Fibroblast of skin of left quadriceps (primary cell): ENCODE data around the gene RPS16.

Experiments
- DNase-seq, 2 experiments: peaks; one replicate each; pipeline ENCODE4 v3.0.0-alpha.2; 2013; ENCODE audit warnings: low read depth in 2 of 2

Gene RPS16

DNA sequence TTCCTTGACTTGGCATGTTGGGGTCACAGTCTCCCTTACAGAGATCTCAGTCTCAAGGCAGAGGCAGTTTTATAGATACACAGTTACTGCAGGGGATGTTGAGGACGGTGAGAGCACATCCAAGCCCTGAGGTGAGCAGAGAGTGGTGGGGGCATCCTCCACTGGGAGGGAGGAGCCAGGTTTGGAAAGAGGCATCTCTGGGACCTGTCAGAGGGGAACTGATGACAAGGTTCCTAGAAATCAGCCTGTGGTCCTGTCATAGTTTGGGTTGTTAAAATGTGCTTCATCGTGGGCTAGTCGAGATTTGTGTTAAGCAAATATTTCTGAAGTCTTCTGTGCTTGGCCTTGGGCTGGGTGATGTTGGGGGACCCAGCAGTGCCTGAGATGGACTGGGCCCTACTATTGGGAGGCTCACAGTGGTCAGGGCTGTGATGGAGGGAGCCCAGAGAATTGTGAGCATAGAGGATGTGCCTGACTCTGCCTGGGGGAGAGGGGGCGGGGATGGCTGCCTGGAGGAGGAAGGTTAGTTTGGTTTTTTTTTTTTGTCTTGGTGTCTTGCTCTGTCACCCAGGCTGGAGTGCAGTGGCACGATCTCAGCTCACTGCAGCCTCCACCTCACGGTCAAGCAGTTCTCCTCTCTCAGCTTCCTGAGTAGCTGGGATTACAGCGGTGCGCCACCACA lies 13.5 kb upstream of the RPS16 start:
- DNase-seq: no peak

DNA sequence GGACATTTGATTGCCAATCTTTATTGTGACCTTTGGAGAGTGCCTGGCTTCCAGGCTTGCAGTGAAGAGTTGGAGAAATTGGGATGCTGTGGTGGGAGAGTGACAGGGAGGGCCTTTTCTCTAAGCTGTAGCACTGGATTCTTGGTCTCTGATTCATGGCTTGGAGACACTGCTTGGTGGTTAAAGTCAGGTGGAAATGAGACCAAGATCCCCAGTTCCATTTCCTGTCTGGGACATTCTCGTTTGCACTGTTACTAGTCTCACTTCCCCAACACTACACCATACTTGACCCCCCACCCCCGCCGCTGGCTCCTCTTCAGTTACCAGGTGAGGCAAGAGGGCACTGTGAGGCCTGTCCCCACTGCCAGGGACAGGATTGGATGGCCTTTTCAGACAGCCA lies 12.5 kb upstream of the RPS16 start:
- DNase-seq: no peak

DNA sequence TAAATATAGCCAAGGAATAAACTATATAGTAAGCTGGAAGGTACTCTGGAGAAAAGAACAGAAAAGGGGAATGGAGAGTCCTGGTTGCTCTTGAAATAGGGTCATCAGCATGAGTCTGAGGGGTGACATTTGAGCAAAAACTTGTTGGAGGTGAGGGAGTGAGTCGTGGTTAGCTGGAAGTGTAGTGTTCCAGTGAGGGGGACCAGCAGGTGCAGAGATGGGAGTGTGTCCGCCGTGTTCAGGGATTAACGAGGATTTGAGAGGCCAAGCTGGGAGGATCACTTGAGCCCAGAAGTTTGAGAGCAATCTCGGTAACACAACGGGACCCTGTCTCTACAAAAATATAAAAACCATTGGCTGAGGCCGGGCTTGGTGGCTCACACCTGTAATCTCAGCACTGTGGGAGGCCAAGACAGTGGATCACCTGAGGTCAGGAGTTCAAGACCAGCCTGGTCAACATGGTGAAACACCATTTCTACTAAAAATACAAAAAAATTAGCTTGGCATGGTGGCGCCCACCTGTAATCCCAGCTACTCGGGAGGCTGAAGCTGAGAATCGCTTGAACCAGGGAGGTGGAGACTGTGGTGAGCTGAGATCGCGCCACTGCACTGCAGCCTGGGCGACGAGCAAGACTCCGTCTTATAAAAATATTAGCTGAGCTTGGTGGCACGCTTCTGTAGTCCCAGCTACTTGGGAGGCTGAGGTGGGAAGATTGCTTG lies 10.8 kb upstream of the RPS16 start:
- DNase-seq: no peak

DNA sequence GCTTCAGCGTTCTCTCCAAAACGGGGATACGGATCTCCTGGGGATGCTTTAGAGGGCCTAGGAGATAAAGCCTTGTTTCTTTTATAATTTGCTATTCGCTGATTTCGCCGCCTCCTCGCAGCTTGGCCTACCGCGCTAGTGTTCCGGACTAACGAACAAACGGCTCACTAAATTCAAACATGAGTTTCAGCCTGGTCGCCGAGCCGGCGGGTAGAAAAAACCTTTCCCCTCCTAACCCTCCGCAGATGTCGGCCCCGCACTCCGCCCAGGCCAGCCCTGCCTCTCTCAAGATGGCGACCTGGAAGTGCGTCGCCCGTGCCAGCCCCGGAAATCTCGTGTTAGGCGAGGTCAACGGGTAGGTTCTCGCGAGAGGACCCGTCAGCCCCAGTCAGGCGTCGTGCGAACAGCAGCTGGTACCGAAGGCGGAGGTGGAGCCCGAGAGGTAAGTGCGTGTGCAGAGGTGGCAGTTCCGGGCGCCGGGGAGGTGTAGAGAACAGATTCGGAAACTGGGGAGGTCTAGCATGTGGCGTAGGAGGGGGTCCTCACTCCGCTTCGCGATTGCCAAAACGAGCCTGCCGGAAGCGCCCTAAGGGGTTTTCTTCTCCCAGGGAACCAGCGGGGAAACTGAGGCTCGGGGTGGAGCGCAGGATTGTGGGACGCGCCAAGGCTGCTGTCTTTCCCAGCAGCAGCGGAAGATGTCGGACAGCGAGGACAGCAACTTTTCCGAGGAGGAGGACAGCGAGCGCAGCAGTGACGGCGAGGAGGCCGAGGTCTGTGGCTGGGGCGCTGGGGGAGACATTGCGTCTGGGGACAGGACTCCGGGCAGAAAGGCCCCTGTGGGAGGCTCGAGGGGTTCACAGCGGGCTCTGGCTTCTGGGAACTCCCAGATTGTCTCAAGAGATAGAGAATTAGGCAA lies 9.7 kb upstream of the RPS16 start, which contains the start of gene SUPT5H:
Gene SUPT5H (plus strand): TSS at position 387 of the 916 bp plus-strand sequence. CDS start 309 bp downstream, at position 696.
- peak; percentile 93 for DNase-seq

DNA sequence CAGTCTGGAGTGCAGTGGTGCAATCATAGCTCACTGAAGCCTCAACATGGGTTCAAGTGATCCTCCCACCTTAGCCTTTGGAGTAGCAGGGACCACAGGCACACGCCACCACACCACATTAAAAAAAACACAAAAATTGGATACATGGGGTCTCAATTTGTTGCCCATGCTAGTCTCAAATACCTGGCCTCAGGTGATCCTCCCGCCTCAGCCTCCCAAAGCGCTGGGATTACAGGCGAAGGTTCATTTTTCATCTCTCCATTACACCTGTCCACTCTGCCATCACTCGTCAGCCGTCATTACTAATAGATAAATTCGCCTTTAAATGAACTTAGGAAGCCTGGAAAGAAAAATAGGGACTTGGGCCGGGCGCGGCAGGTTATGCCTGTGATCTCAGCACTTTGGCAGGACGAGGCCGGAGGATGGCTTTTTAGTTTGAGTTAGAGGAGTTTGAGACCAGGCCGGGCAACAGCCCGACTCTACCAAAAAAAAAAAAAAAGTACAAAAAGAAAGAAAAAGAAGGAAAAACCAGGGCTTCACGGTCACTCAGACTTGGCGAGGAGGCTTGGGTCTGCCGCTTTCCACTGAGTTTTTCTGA lies 8.9 kb upstream of the RPS16 start:
- no peak for DNase-seq

DNA sequence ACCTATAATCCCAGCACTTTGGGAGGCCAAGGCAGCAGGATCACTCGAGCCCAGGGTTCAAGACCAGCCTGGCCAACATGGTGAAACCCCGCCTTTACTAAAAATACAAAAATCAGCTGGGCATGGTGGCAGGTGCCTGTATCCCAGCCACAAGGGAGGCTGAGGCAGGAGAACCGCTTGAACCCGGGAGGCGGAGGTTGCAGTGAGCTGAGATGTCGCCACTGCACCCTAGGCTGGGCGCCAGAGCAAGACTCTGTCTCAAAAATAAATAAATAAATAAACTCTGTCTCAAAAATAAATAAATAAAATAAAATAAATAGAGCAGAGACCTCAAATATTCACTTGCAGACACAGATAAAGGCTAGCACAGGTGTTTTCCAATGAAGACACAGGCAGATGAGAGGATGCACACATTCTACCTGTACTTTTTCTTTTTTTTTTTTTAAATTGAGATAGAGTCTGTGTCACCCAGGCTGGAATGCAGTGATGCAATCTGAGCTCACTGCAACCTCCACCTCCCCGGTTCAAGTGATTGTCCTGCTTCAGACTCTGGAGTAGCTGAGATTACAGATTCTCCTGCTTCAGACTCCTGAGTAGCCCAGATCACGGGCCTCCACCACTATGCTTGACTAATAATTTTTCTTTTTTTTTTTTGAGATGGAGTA lies 2.7 kb upstream of the RPS16 start:
- DNase-seq: no peak

DNA sequence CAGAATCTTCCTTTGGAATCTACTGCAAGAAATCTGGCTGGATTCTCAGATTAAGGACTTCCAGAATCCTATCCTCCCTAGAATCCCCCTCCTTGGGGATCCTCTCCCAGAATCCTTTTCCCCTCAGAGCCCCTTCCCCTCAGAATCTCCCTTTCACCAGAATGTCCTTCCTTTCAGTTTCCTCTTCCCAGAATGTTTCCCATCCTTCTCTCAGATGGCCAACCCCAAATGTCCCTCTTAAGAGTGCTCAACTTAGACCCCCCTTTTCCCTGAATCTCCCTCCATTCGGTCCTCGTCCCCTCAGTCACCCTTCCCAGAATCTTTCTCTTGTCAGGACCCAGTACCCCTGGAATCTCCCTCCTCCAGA lies 584 bp upstream of the RPS16 start:
- DNase-seq: no peak

DNA sequence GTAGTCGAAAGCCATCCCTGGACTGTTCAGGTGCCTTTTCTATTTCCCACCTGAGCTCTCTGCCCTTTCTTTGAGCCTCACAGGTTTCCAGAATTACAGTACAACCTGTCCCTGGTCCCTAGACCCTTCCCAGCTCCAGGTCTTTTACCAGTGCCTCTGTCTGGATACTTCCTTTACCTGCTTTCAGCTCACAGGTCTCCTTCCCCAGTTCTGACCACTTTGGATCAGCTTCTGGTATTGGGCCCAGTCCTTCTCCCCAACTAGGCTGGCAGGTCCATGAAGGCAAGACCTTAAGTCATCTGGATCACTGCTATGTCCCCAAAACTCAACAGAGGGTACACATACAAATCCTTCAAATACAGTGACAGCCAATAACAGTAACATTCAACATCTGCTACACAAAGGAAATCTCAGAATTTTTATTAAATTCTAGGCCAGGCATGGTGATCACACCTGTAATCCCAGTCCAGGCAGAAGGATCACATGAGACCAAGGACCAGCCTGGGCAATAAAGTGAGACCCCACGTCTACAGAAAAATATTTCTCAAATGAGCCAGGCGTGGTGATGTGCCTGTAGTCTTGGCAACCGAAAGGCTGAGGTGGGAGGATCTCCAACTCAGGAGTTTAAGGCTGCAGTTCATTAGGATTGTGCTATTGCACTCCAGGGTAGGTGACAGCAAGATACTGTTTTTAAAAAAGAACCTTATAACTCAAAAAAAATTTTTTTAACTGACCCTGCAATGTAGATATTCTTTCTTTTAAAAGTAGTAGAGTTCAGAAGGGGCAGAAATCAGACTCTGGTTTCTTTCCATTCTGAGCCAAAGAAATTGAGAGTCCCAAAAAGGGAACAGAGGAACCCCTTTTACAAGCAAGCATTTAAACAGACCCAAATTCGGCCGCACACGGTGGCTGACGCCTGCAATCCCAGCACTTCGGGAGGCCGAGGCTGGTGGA lies 1.3 kb downstream of the RPS16 start:
- no peak for DNase-seq

DNA sequence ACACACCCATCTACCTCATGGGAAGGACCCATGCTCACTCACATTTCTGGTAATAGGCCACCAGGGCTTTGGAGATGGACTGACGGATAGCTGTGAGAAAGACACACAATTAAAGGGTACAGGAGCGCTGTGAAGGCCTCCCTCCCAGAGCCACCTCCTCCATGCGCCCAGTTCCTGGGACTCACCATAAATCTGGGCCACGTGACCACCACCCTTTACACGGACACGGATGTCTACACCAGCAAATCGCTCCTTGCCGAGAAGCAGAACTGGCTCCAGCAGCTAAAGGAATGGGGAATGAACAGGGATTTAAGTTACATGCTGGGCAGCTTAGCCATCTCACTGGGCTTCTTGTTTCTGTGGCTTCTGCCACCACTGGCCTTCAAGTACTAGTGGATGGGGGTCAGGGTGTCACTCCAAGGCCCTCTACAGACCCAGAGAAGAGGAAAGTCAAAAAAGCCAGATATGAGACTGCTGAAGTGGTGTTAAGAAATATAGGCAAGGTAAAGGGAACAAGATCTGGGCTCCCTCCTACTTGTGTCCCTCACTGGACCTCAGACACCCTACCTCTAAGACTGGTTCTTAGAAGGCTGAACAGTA lies 2.2 kb downstream of the RPS16 start:
- DNase-seq: no peak

DNA sequence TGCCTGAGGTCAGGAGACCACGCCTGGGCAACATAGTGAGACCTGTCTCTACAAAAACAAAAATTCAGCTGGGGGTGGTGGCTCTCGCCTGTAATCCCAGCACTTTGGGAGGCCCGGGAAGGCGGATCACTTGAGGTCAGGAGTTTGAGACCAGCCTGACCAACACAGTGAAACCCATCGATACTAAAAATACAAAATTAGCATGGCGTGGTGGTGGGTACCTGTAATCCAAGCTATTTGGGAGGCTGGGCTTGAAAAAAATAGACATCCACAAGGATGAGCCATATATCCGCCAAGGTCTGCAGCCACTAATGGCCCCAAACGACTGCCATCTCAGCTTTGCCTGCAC lies 3.1 kb downstream of the RPS16 start:
- DNase-seq: no peak

DNA sequence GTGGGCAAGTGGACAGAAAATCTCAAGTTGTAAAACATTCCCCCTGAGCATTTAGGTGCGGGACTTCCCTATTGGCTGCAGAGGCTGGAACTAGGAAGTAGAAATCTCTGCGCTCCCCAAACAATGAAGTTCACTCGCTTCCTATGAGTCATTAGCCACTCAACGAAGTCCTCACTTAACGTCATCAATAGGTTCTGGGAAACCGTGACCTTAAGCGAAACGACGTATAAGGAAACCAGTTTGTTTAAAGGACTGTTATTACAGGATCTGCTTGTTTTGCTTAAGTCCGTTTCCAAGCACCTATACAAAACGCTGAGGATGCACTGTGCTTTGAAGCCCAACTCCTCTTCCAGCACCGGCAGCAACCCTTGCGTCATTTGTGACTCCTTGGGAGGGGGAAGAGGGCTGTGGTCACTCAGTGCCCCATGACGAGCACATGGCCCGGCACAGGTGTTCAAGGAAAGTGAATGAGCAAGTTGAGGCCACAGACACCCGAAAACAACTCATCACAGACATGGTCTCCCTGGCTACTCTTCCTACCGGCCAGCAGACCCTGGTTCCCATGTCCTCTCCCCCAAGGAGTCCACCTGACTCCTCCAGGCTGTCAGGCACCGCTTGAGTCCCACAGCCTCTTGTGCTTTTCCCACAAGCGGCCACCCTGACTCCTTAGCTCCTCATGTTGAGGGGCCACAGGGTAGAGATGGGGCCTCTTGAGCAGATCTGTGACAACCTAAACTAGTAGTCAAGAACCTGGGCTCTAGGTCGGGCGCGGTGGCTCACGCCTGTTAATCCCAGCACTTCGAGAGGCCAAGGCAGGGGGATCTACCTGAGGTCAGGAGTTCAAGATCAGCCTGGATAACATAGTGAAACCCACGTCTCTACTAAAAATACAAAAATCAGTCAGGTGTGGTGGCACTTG lies 4.8 kb downstream of the RPS16 start:
- DNase-seq: no peak

DNA sequence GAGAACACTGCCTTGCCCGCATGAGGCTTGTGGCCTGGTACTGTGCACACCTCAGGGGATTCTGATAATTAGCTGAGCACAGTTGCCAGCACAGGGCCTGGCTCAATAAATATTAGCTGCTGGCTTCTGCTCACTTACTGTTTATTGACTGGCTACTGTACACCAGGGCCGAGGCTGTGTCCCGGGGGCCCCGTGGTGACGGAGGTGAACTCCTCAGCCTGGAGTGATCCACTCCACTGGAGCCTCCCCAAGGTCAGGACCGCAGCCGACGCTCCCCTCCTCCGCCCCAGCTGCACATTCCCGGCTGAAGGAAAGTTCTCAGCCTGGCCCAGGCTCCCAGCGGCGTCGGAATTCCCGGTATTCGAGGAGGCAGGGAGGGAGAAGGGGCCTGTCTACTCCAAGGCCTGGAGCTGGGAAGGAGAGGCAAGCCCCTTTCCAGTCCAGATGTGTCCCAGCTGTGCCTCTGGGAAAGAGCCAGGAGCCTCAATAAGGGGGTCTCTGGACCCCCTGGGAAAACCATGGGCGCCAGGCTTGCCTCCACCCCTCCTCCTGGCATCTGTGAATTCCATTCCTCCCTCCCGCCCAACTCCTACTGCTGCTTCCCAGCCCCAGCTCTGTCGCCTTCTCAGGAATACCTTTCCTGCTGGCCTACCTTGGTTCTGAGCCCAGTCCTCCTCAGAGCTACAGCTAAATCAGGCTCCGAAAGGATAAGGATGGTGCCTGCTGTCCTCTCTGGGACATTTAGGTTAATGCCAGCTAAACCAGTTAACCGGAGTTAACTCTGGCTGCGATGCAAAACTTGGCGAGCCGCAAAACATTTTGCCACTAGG lies 7.3 kb downstream of the RPS16 start:
- peak; percentile 89 to 90 for DNase-seq

DNA sequence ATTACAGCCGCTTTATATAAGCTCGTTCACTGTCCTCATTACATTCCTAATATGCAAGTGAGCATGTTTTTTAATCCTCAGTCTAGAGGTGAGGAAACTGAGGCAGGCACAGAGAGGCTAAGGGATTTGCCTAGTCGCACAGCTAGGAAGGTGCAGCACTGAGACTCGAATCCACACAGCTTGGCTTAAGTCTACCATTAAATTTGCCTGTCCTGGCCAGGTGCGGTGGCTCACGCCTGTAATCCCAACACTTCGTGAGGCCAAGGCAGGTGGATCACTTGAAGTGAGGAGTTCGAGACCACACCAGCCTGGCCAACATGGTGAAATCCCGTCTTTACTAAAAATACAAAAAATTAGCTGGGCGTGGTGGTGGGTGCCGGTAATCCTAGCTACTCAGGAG lies 8.0 kb downstream of the RPS16 start:
- DNase-seq: no peak

DNA sequence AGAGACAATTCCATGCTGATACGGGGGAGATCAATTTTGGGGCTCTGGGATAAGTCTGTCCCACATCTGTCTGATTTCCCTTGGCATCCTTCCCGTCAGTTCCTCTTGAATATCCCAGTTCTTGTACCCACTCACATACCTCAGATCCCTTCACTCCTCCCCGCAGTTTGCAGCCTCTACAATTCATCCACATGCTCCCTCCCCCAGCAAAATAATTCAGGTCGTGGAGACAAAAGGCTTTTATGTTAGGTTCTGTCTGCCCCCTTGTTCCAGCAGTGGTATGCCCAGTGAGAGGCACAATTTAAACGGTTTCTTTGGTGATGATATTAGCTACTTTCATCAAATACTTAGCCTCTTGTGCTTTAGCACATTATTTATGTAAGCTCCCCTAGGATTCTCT lies 9.6 kb downstream of the RPS16 start:
- DNase-seq: no peak

DNA sequence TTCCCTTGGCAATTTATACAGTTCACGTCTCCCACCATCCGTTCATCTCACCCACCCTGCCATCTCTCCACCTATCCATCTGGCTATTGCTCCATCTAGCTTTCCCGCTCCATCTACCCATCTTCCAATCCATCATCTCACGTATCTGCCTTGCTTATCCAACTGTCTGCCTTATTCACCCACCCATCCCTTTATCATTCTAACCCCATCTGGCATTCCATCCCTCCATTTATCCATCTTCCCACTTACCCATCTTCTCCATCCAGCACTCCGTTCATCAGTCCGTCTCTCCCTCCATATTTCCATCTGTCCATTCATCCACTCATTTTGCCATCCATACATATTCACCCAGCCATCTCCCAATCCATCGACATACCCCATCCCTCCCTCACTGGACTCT lies 10.0 kb downstream of the RPS16 start:
- no peak for DNase-seq

DNA sequence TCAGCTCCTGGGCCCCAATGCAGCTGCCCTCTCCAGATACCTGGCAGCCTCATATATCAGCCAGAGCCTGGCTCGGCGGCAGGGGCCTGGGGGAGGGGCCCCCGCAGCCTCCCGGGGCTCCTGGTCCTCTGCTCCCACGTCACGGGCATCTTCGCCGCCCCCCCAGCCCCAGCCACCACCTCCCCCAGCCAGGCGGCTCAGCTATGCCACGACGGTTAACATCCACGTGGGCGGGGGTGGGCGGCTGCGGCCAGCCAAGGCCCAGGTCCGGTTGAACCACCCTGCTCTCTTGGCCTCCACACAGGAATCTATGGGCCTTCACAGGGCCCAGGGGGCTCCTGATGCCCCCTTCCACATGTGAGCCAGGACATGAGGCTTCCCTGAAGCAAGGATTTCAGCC lies 10.8 kb downstream of the RPS16 start:
- DNase-seq: no peak

DNA sequence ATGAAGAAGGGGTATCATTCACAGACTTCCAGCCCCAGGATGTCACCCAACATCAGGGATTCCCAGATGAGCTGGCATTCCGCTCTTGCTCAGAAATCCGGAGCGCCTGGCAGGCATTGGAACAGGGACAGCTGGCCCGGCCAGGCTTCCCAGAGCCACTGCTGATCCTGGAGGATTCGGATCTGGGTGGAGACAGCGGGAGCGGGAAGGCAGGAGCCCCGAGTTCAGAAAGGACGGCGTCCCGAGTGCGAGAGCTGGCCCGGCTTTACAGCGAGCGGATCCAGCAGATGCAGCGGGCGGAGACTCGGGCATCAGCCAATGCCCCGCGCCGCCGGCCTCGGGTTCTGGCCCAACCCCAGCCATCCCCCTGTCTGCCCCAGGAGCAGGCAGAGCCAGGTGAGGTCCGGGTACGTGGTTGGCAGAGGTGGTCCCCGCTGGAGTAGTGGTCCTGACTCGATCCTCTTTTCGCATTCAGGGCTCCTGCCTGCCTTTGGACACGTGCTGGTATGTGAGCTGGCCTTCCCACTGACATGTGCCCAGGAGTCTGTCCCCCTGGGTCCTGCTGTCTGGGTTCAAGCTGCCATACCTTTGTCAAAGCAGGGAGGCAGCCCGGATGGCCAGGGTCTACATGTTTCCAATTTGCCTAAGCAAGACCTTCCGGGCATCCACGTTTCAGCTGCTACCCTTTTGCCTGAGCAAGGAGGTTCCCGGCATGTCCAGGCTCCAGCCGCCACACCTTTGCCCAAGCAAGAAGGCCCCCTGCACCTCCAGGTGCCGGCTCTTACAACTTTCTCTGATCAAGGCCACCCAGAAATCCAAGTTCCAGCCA lies 12.3 kb downstream of the RPS16 start:
- no peak for DNase-seq
